Stimulated activated CD4-positive, alpha-beta T cell treated with anti-CD3 and anti-CD28 coated beads, Interleukin-2, amount 100 ng/mL, for 24 hours (primary cell): Measurements from ENCODE around the gene THBS2.
"Not testable (repeated sequence)": the region's sequence is repeated elsewhere in the genome, so short reads cannot be mapped to it uniquely, and the experiment has no call there.

Experiments
- DNase-seq, 2 donors: peaks; one replicate each; pipeline ENCODE4 v3.0.0-alpha.2; 2020

THBS2 gene

GRCh38 chr6:169271158-169271876, 17.7 kb upstream of the THBS2 start:
- no peak for DNase-seq

GRCh38 chr6:169270077-169270380, 16.4 kb upstream of the THBS2 start:
- DNase-seq = not testable (repeated sequence)

GRCh38 chr6:169269180-169270076, 15.8 kb upstream of the THBS2 start:
- no peak for DNase-seq

- DNase-seq = no peak
Observed at GRCh38 chr6:169268276-169268675, 14.6 kb upstream of the THBS2 start.

- no peak for DNase-seq
Observed at GRCh38 chr6:169266746-169267591, 13.3 kb upstream of the THBS2 start.

- DNase-seq = no peak
Observed at GRCh38 chr6:169266261-169266660, 12.6 kb upstream of the THBS2 start.

GRCh38 chr6:169265486-169266131, 12.0 kb upstream of the THBS2 start:
- no peak for DNase-seq

GRCh38 chr6:169263836-169264608, 10.4 kb upstream of the THBS2 start:
- DNase-seq = no peak

- DNase-seq = no peak
Observed at GRCh38 chr6:169263374-169263773, 9.7 kb upstream of the THBS2 start.

- not testable (repeated sequence) for DNase-seq
Observed at GRCh38 chr6:169262602-169263001, 9.0 kb upstream of the THBS2 start.

GRCh38 chr6:169256518-169256917, 2.9 kb upstream of the THBS2 start:
- no peak for DNase-seq

- DNase-seq = no peak
Observed at GRCh38 chr6:169256061-169256460, 2.4 kb upstream of the THBS2 start.

- no peak for DNase-seq
Observed at GRCh38 chr6:169255643-169256042, 2.0 kb upstream of the THBS2 start.

- DNase-seq = no peak
Observed at GRCh38 chr6:169254456-169255316, 1.0 kb upstream of the THBS2 start.

- no peak for DNase-seq
Observed at GRCh38 chr6:169252505-169253189, 999 bp downstream of the THBS2 start.

- DNase-seq = no peak
Observed at GRCh38 chr6:169251822-169252504, 1.7 kb downstream of the THBS2 start.

GRCh38 chr6:169251371-169251802, 2.3 kb downstream of the THBS2 start:
- no peak for DNase-seq

- no peak for DNase-seq
Observed at GRCh38 chr6:169250660-169251059, 3.0 kb downstream of the THBS2 start.

GRCh38 chr6:169249057-169249456, 4.6 kb downstream of the THBS2 start:
- no peak for DNase-seq

GRCh38 chr6:169248521-169248971, 5.1 kb downstream of the THBS2 start:
- no peak for DNase-seq
